ENCODE measurements around the gene ZBTB42. TPM values are rescaled to one million over a fixed set of nuclear protein-coding genes. Genes with fewer than 3 reads are reported as not detected.

ZBTB42 gene
- total RNA-seq, 1 donor from 2014 or later = 23.5 TPM

- no peaks in the 10 kb centered on the region for H3K27me3 ChIP-seq
- DNase-seq (ENCODE audit: low spot score in 2 of 2) = no peak
- H3K4me3 ChIP-seq = no peak overlapping the region
- TF ChIP-seq CTCF (IDR thresholded peaks at IDR 0.05) = no peak
- H3K4me1 ChIP-seq = no peaks in the 10 kb centered on the region
- no peak overlapping the region for H3K27ac ChIP-seq
- intact Hi-C loops (cut with DNase I) = no loop called here
- no peaks in the 10 kb centered on the region for H3K9me3 ChIP-seq
- H3K36me3 ChIP-seq = peaks cover 71 to 72% of the 10 kb centered on the region in 2 donors
These were observed 25.8 kb upstream of the ZBTB42 start for GRCh38 chr14:104775073-104775489.

GRCh38 chr14:104776481-104776880, 24.4 kb upstream of the ZBTB42 start:
- Histone ChIP-seq H3K4me1 (no peaks in the 10 kb centered on the region), H3K36me3 (peaks cover 70% of the 10 kb centered on the region in 2 donors), H3K4me3 (no peak overlapping the region), H3K27ac (no peak overlapping the region), H3K27me3 (no peaks in the 10 kb centered on the region), H3K9me3 (no peaks in the 10 kb centered on the region)
- no peak for TF ChIP-seq CTCF (IDR thresholded peaks at IDR 0.05)
- no peak for DNase-seq (ENCODE audit: low spot score in 2 of 2)
- intact Hi-C loops (cut with DNase I) = no loop called here

GRCh38 chr14:104776961-104777807, 23.7 kb upstream of the ZBTB42 start:
- intact Hi-C loops (cut with DNase I) = no loop called here
- Histone ChIP-seq H3K27ac (no peak overlapping the region), H3K9me3 (no peaks in the 10 kb centered on the region), H3K27me3 (no peaks in the 10 kb centered on the region), H3K4me1 (no peaks in the 10 kb centered on the region), H3K36me3 (peaks cover 63% of the 10 kb centered on the region in 2 donors), H3K4me3 (no peak overlapping the region)
- TF ChIP-seq CTCF (IDR thresholded peaks at IDR 0.05) = no peak
- DNase-seq (ENCODE audit: low spot score in 2 of 2) = no peak

- Histone ChIP-seq H3K4me1 (no peaks in the 10 kb centered on the region), H3K27me3 (no peaks in the 10 kb centered on the region), H3K4me3 (no peak overlapping the region), H3K36me3 (peaks cover 56 to 57% of the 10 kb centered on the region in 2 donors), H3K9me3 (no peaks in the 10 kb centered on the region), H3K27ac (no peak overlapping the region)
- no peak for DNase-seq (ENCODE audit: low spot score in 2 of 2)
- TF ChIP-seq CTCF (IDR thresholded peaks at IDR 0.05) = no peak
- intact Hi-C loops (cut with DNase I) = no loop called here
These were observed 23.1 kb upstream of the ZBTB42 start for GRCh38 chr14:104777808-104778249.

- no peak overlapping the region for H3K4me3 ChIP-seq
- H3K36me3 ChIP-seq = peaks cover 46 to 48% of the 10 kb centered on the region in 2 donors
- intact Hi-C loops (cut with DNase I) = no loop called here
- TF ChIP-seq CTCF (IDR thresholded peaks at IDR 0.05) = no peak
- H3K4me1 ChIP-seq = no peaks in the 10 kb centered on the region
- no peaks in the 10 kb centered on the region for H3K9me3 ChIP-seq
- no peaks in the 10 kb centered on the region for H3K27me3 ChIP-seq
- H3K27ac ChIP-seq = no peak overlapping the region
- DNase-seq (ENCODE audit: low spot score in 2 of 2) = no peak
These were observed 22.1 kb upstream of the ZBTB42 start for GRCh38 chr14:104778694-104779331.
